Measurements from ENCODE around the gene EXTL1.

EXTL1 gene

GRCh38 chr1:26044971-26045721, 23.6 kb downstream of the EXTL1 start:
- DNase-seq = no peak

- no peak for DNase-seq
Measured at GRCh38 chr1:26045722-26046245, 24.2 kb downstream of the EXTL1 start, which contains the start of gene SLC30A2. TSS of gene SLC30A2 (minus strand) at chr1:26046118. CDS start at chr1:26045896, 222 bp downstream.

GRCh38 chr1:26046246-26047095, 24.9 kb downstream of the EXTL1 start:
- DNase-seq = no peak

- no peak for DNase-seq
Measured at GRCh38 chr1:26047278-26047874, 25.8 kb downstream of the EXTL1 start.

DNA sequence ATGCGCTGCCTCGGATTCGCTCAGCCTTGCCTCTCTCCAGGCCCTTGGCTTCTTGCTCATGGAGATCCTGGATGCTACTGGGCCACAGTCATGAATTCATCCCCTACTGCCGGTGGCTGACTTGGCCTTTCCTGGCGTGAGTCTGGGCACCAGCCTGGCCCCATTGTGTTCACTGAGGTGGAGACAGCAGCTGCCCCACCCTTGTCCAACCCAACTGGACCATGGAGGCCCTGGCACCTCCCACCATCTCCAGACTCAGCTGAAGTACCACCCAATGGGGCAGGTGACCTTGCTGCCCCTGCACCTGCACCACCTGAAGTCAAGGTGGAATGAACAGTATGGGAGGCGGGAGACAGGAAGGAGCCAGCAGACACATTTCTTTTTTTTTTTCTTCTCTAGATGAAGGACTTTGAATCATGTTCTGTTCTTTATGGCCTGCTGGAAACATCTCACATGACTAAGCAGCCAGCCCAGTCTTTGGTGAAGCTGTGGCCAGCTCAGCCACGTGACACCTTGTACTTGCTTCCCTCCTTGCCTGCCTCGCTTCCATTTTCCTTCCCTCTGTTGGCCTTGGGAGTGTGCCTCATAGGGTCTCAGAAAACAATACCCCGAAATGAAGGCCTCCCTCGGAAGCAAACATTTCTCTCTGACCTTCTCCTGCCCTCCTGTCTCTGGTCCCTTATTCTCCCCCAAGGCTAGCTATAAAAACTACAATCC, 28.1 kb downstream of the EXTL1 start:
- DNase-seq = no peak

- no peak for DNase-seq
Measured at GRCh38 chr1:26050248-26050640, 28.7 kb downstream of the EXTL1 start.

DNA sequence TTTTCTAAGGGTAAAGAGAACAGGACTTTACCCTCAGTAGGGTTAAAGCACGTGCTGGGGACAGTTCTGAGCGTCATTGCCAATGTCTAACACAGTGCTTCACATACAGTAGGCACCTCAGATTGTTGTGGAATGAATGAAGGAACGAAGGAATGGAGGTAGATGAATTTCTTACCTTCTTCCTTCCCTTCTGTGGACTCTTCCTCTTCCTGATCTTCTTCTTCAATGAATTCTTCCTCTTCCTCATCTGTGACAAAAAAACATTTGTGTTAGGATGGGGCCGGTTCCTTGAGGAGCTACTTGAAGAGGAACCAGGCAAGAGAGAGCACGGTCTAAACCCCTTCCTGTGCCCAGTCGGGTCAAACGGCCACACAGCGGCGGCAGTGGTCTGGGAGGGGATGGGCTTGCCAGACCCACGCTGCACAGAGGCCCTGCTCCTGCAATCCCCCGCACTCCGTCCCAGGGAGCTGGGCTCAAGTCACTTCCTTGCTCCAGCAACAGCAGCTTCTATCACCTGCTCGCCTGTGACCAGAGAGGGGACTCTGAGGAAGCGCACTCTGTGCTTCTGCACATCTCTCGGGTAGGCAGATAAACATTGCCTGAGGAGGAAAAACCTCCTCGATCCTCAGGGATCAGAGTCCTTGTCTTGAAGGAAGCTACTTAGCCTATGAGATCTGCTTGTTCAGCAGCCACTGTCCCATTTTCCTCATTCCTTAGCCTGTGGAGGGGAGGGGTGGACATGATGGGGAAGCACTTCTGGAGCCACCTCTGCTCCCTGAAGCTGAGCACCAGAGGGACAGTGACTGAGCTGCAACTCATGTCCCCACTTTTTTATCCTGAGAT, 32.4 kb downstream of the EXTL1 start:
- DNase-seq = no peak

DNA sequence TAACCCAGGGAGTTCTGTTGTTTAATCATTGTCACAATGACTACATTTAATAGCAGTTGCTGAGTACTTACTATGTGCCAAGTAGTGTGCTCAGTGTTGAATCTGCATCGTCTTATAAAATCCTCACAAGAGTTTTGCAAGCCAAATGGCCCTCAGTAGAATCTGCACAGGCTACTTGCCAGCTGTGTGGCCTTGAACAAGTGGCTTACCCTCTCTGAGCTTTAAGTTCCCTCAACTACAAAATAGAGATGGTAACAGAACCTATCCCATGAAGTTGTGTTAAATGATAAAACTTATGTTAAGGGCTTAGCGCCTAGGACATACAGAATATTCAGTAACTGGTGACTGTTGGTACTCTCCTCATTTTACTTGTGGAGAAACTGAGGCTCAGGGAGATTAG, 33.5 kb downstream of the EXTL1 start:
- no peak for DNase-seq

DNA sequence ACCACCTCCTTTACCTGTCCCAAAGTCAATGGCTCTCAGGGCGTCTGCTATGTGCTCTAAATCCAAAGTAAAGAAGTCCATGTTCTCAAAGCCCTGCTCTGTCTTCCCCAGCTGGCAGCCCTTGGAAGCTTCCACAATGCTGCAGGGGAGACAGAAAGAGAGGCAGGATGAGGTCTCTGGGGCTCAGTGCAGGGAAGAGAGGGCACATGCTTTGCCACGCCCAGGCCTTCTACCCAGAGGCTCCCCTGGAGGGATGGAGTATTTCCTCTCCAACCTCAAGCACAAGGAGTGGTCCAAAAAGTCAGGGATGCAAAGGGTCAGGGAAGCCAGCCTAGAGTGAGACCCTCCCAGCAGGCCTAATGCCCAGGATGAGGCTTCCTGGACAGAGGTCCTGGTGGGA, 35.6 kb downstream of the EXTL1 start:
- DNase-seq = no peak

DNA sequence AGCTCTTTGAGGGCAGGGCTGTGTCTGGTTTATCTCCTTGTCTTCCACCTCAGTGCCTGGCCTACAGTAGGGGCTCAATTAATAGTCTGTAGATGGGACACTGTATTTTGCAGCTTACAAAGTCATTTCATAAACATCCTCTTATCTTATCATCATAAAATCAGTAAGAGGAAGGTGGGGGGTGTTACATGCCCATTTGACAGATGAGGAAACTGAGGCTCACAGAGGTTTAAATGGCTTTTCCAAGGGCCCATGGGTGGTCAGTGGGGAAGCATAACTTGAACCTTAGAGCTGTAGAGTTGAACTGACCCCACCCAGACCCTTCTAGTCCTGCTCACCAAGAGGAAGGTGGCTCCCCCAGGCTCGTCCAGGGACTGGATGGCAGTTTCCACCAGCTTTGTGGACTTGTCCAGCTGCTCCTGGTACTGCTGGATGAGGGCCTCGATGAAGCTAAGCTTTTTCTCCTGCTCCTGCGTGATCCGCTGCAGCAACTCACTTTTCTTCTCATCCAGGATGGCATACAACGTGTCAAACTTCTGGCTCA, 36.5 kb downstream of the EXTL1 start:
- no peak for DNase-seq

- DNase-seq = no peak
Measured at GRCh38 chr1:26059906-26060305, 38.3 kb downstream of the EXTL1 start.

- DNase-seq = no peak
Measured at GRCh38 chr1:26060832-26061574, 39.4 kb downstream of the EXTL1 start.

- DNase-seq = no peak
Measured at GRCh38 chr1:26064553-26064952, 43.0 kb downstream of the EXTL1 start.

DNA sequence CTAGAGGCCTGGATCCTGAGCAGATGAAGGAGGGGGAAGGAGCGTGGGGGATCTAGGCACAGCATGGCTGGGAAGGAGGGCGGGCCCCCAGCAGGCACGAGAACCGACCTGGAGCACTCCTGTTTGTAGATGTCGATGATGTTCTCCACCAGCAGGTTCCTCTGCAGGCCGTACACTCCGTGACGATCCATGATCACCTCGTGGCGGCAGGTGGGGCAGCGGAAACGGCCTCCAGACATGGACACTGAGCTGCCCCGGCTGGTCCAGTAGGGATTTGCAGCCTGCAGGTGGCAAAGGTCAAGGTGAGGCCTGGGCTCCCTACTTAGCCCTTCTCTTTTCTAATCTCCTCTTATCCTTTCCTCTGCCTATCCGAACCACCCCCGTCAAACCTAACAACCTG, 44.6 kb downstream of the EXTL1 start:
- DNase-seq = no peak

GRCh38 chr1:26066857-26067256, 45.3 kb downstream of the EXTL1 start:
- no peak for DNase-seq

GRCh38 chr1:26067432-26067911, 45.9 kb downstream of the EXTL1 start, which contains the start of gene TRIM63:
TSS of gene TRIM63 (minus strand) at chr1:26067630. CDS start at chr1:26067494, 136 bp downstream.
- no peak for DNase-seq

DNA sequence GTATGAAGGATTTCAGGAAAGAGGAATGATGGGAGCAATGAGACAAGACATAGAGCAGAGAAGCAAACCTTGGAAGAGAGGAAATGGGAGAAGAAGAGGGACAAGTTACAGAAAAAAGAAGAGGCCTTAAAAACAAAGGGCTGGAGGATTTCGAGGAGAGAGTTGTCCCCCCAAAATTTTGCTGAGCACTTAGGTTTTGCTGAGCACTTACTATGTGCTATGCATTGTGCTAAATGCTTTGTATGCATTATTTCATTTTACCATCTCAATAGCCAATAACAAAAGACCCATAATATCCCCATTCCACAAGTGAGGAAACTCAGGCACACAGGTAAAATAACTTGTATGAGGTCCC, 48.3 kb downstream of the EXTL1 start:
- no peak for DNase-seq

- no peak for DNase-seq
Measured at GRCh38 chr1:26070296-26070962, 48.9 kb downstream of the EXTL1 start.

GRCh38 chr1:26070963-26071342, 49.4 kb downstream of the EXTL1 start:
- no peak for DNase-seq

- DNase-seq = no peak
Measured at GRCh38 chr1:26072305-26072704, 50.7 kb downstream of the EXTL1 start.
